Esophagus (tissue), 2 donors: ENCODE results near the gene CDKN2A. TPM values are rescaled to one million over a fixed set of nuclear protein-coding genes. Genes with fewer than 3 reads are reported as not detected.

Experiments
- H3K27ac ChIP-seq, 2 donors: one replicate each; pipeline ENCODE4 v1.5.1; 2013; ENCODE audit warnings: low read depth in 2 of 2, mild to moderate bottlenecking in 2 of 2, inconsistent platforms in 1 of 2, low read length in 1 of 2, moderate library complexity in 1 of 2
- H3K27me3 ChIP-seq, 2 donors: one replicate each; pipeline ENCODE4 v1.6.1; 2013; ENCODE audit warnings: low read length in 2 of 2, control low read depth in 1 of 2, mild to moderate bottlenecking in 1 of 2; ENCODE audit not compliant: insufficient read depth in 2 of 2, control insufficient read depth in 1 of 2
- H3K36me3 ChIP-seq, 2 donors: one replicate each; pipeline ENCODE4 v1.6.1; 2013; ENCODE audit warnings: low read length in 1 of 2; ENCODE audit not compliant: control insufficient read depth in 2 of 2, insufficient read depth in 2 of 2
- H3K4me1 ChIP-seq, 2 donors: one replicate each; pipeline ENCODE4 v1.6.1; 2013; ENCODE audit warnings: low read length in 1 of 2; ENCODE audit not compliant: control insufficient read depth in 2 of 2, insufficient read depth in 2 of 2
- H3K4me3 ChIP-seq, 2 donors: one replicate each; pipeline ENCODE4 v1.5.1; 2013; ENCODE audit warnings: low read length in 2 of 2, mild to moderate bottlenecking in 2 of 2, low read depth in 1 of 2, moderate library complexity in 1 of 2
- H3K9me3 ChIP-seq, 2 donors: one replicate each; pipeline ENCODE4 v1.6.1; 2013; ENCODE audit warnings: mild to moderate bottlenecking in 2 of 2, low read depth in 1 of 2, low read length in 1 of 2, moderate library complexity in 1 of 2; ENCODE audit not compliant: control insufficient read depth in 2 of 2, insufficient read depth in 1 of 2
- WGBS, 2 donors: extraction: QIAGEN DNeasy Blood & Tissue Kit; methylation state at CpG; one replicate each; pipeline ENCODE4 v1.1.7; 2013; 5-methylcytosine and 5-hydroxymethylcytosine counted together
- polyA plus RNA-seq, 2 donors: library from polyadenylated mRNA; stranded (reverse); fragments of 200-250 nt; gene quantifications; one replicate each; pipeline ENCODE4 v1.2.3, GENCODE V29; 2013
- donor health status: healthy with polysubstance abuse.
- donor health status: Bipolar disorder and iron deficiency.

The CDKN2A gene
- polyA plus RNA-seq, 2 donors = 6.1 to 11.3 TPM

DNA sequence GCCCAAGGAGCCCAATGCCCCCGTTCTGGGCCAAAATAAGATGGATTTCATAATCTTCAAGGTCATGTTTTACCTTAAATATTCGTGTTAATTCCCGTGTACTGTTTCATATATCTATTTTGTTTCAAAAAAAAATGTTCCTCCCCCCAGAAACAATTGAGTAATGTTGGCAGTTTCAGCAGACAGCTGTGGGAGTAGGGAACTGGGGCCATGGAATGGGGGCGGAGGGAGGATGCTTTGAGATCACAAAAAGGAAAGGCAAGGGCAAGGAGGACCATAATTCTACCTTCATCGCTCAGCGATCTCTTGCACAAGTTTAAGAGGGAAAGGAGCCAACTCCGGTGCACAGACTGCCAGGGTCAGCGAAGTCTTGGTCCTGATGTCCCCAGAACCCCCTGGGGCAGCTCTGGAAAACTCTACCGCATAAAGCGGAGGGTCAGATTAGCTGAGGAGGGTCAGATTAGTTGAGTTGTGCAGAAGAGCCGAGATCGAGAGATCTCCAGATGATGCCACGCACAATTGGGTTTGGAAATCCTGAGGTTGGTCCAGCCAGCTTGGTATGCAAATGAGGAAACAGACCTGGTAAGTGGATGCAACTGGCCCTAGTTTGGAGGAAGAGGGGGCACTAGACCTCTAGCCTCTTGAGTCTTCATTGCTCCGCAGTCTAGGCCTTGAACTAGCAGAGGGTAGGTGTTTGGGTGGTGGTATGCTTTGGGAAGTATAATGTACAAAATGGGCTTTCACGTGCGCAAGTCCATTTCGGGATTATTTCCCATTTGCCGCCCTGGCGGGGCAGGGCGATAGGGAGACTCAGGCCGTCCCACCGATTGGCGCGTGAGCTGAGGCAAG lies 24.0 kb downstream of the CDKN2A start:
- Histone ChIP-seq H3K4me1 (peaks cover 5 to 10% of the 10 kb centered on the region in 2 donors), H3K9me3 (peaks cover 0 to 8% of the 10 kb centered on the region in 2 donors), H3K4me3 (no peak overlapping the region), H3K27me3 (peaks cover 10 to 50% of the 10 kb centered on the region in 2 donors), H3K27ac (no peak overlapping the region), H3K36me3 (no peaks in the 10 kb centered on the region)
- 18 to 27% methylated on average over 24 of the region's 24 CpGs for WGBS, 2 donors

DNA sequence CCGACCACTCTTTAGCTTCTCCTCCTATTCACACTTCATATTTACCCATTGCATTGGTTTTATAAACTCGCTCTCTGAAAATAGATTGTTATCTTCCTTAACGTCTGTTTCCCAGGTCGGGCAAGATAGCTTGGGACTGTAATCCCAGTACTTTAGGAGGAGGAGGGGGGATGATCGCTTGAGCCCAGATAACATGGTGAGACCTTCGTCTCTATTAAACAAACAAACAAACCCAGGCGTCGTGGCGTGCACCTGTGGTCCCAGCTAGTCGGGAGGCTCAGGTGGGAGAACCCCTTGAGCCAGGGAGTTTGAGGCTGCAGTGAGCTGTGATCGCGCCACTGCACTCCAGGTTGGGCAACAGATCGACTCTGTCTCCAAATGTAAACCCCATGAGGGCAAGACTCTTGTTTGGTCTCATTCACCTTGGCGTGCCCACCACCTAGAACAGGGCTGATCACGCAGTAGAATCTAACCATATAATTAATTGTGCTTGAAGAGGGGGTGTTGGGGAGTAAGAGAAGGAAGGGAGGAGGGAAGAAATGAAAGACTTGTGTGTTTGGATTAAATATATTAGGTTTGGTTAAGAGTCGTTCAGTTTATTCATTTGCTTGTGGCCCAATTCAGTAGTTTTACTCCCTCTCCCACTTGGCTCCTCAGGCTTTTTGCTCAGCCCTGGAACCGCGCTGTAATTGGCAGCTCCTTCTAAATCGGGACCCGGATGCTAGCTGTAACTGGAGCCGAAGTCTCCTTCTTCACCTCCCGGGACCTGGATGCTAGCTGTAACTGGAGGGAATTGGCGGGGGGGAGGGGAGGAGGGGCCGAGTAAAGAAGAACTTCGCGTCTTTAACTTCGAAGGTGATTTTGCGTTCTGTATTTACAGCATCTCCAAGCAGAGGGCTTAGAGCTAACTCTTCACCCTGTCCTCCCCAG lies 24.9 kb downstream of the CDKN2A start:
- Histone ChIP-seq H3K9me3 (peaks cover 0 to 8% of the 10 kb centered on the region in 2 donors), H3K4me1 (peaks cover 3 to 9% of the 10 kb centered on the region in 2 donors), H3K36me3 (no peaks in the 10 kb centered on the region), H3K27ac (no peak overlapping the region), H3K27me3 (peaks cover 10 to 43% of the 10 kb centered on the region in 2 donors), H3K4me3 (no peak overlapping the region)
- WGBS, 2 donors = 12 to 15% methylated on average over 28 of the region's 28 CpGs

DNA sequence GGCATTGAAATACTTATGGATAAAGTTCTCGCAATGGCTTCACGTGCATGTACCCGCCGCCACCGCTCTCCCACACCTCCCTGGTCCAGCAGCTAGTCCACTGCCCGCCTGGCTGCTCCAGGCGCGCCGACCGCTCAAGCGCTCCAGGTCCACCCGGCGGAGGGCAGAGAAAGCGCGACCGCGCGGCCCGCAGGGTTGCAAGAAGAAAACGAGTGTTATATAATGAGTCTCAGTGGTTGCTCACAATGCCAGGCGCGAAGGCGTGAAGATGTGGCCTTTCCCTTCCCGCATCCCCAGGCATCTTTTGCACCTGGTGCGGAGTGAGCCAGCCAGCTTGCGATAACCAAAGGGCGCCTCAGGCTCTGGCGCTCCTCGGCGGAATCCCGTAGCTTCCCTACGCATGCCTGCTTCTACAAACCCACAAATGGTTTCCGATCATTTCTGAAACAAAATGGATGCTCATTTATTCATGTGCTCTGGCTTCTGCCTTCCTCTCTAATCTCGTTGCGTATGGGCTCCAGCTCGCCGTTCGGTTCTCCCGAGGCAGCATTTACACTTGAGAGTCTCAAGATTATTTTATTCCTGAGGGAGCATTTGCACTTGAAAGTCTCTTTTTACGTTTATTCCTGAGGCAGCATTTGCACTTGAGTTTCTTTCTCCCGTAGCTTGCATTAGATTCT lies 25.7 kb downstream of the CDKN2A start:
- Histone ChIP-seq H3K9me3 (peaks cover 0 to 8% of the 10 kb centered on the region in 2 donors), H3K27me3 (peaks cover 10 to 42% of the 10 kb centered on the region in 2 donors), H3K4me3 (no peak overlapping the region), H3K4me1 (peaks cover 2 to 9% of the 10 kb centered on the region in 2 donors), H3K36me3 (no peaks in the 10 kb centered on the region), H3K27ac (no peak overlapping the region)
- WGBS, 2 donors = 11 to 13% methylated on average over 41 of the region's 41 CpGs

DNA sequence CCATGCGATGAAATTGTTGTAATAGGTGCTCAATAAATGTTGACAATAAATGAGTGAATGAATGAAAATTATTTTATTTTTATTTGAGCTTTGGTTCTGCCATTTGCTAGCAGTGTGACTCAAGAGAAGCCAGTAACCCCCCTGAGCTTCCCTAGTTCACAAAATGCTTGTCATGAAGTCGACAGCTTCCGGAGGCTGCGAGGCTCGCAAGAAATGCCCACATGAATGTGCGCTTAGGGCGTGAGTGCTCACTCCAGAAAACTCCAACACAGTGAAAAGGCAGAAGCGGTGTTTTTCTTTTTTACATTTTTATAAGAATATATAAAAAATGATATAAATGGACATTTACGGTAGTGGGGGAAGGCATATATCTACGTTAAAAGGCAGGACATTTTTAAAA lies 26.5 kb downstream of the CDKN2A start:
- H3K36me3 ChIP-seq = no peaks in the 10 kb centered on the region
- H3K4me3 ChIP-seq = no peak overlapping the region
- no peak overlapping the region for H3K27ac ChIP-seq
- 33 to 36% methylated on average over 10 of the region's 10 CpGs for WGBS, 2 donors
- H3K9me3 ChIP-seq = peaks cover 0 to 8% of the 10 kb centered on the region in 2 donors
- peaks cover 2 to 9% of the 10 kb centered on the region in 2 donors for H3K4me1 ChIP-seq
- H3K27me3 ChIP-seq = peaks cover 10 to 42% of the 10 kb centered on the region in 2 donors

DNA sequence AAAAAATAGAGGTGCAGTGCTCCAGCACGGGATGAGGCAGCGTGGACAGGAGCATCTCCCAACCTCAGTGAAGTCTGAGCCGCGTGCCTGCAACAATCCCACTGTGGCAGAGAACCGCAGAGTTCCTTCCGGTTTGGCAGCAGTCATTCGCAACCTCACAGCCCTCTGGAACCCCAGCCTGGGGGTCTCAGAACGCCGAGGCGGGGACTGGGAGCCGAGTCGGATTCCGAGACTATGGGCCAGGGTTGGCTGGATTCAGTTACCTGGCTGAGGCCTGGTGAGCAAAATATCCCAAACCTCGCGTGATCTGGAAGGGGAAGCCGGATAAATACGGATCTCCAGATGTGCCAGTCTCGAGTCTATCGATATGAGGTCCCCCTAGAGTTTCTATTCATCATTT lies 27.0 kb downstream of the CDKN2A start:
- WGBS, 2 donors = 16 to 25% methylated on average over 19 of the region's 19 CpGs
- H3K27ac ChIP-seq = no peak overlapping the region
- H3K36me3 ChIP-seq = no peaks in the 10 kb centered on the region
- peaks cover 8 to 40% of the 10 kb centered on the region in 2 donors for H3K27me3 ChIP-seq
- peaks cover 0 to 8% of the 10 kb centered on the region in 2 donors for H3K9me3 ChIP-seq
- peaks cover 2 to 9% of the 10 kb centered on the region in 2 donors for H3K4me1 ChIP-seq
- no peak overlapping the region for H3K4me3 ChIP-seq

DNA sequence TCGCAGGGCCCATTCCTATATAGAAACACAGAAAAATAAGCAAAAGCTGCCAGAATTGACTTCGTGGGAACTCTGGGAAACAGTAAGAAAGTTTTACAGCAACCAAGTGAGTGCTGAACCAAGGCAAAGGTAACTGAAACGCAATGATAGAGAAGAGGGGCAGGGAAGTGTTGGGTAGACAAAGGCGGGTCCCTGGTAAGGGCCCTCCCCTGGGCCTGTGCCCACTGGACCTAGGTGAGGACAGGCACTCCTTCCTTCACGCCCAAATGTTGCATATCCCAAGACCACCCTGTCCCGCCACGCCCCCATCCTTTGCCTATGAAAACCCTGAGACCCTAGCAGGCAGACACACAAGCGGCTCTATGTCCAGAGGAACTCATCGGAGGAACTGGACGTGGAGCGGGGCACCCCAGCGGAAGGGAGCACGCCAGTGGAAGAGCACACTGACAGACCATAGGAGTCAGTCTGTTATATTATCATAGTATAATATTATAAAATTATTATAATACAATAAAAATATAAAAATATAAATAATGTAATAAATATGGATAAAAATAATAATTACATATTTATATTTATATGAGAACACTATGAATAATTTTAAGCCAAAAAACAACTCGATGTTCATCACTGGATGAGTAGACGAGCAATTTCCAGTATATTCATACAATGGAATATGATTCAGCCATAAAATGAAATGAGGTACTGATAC lies 27.9 kb downstream of the CDKN2A start:
- WGBS, 2 donors = 23 to 32% methylated on average over 15 of the region's 15 CpGs

DNA sequence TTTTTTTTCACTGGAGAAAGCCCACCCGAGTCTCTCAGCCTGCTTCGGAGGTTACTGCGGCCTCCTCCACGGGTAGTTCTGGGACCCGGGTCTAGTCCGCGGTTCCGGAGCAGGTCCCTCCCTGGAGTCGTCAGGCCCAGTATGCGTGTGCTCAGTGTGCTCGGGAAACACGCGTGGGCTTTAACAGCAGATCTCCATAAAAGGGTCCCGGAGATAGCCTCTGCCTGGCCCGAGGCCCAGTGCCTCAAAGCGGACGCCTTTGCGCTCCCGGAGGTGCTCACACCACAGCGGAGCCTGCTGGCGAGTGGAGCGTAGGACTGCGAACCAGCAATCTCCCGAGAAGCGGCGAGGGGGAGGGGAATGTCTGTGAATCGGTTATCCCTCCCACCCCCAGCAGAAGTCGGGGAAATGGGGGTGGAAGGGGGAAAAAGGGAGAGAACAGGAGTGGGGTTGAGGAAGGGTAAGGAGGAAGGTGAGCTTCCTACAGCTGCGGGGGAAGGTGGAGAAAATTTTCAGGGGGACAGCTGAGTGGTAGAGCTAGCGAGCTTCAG lies 28.7 kb downstream of the CDKN2A start:
- WGBS, 2 donors = 2 to 3% methylated on average over 30 of the region's 30 CpGs
- Histone ChIP-seq H3K27me3 (peaks cover 6 to 30% of the 10 kb centered on the region in 2 donors), H3K9me3 (peaks cover 0 to 5% of the 10 kb centered on the region in 2 donors), H3K36me3 (no peaks in the 10 kb centered on the region), H3K4me3 (peak overlapping the region; percentile 28 to 55), H3K4me1 (peaks cover 2 to 9% of the 10 kb centered on the region in 2 donors), H3K27ac (peak overlapping the region in 1 of 2 donors; percentile 34)

More for the DNA sequence above, 27.9 kb downstream of the CDKN2A start:
- Histone ChIP-seq H3K36me3 (no peaks in the 10 kb centered on the region), H3K27me3 (peaks cover 7 to 38% of the 10 kb centered on the region in 2 donors), H3K4me3 (no peak overlapping the region), H3K4me1 (peaks cover 2 to 9% of the 10 kb centered on the region in 2 donors), H3K9me3 (peaks cover 0 to 8% of the 10 kb centered on the region in 2 donors), H3K27ac (no peak overlapping the region)

DNA sequence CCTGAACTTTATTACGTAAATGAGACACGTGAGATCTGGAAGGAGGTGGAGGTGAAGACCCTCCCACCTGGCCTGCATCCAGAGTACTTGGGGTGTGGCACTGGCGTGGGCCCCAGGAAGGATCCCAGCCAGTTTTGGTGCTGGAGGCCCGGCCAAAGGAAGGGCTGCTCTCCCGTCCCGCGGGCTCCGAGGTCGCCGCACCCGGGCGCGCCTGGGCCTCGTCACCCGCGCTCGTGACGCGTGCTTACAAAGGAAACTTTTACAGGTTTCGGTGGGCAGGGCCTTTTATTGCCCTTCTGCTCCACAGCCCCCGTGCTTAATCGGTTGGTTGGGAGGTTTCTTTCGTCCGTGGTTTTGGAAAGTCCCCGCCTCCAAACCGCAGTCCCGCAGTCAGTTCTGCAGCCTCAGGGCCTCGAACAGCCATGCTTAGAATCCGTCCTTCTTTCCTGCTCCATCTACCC lies 29.2 kb downstream of the CDKN2A start:
- H3K27ac ChIP-seq = peak overlapping the region in 1 of 2 donors; percentile 34
- peaks cover 1 to 25% of the 10 kb centered on the region in 2 donors for H3K27me3 ChIP-seq
- WGBS, 2 donors = 1 to 2% methylated on average over 29 of the region's 29 CpGs
- H3K9me3 ChIP-seq = no peaks in the 10 kb centered on the region
- no peaks in the 10 kb centered on the region for H3K36me3 ChIP-seq
- peaks cover 2 to 9% of the 10 kb centered on the region in 2 donors for H3K4me1 ChIP-seq
- peak overlapping the region; percentile 28 to 55 for H3K4me3 ChIP-seq
